GM12878 (cell line): Measurements from ENCODE around the gene DPPA5. TPM values are rescaled to one million over a fixed set of nuclear protein-coding genes. Genes with fewer than 3 reads are reported as not detected.
"Not testable (repeated sequence)": the region's sequence is repeated elsewhere in the genome, so short reads cannot be mapped to it uniquely, and the experiment has no call there.

Source experiments
- ATAC-seq: fragments of 200-7000 bp; cut with Tn5 transposase; 3 replicates; pipeline ENCODE4 v1.9.1; 2020; ENCODE audit warnings: mild to moderate bottlenecking, moderate library complexity
- BruUV-seq: library from RNA; stranded (reverse); fragments of 400-500 nt; replicated peaks from 2 replicates; lab custom pipeline; 2021; lab: Mats Ljungman, UMichigan
- CTCF ChIA-PET: fragments of 300-600 bp; sonication (Branson Sonifier 250); formaldehyde crosslinking; extraction: SDS; loops from one replicate; lab custom pipeline; 2021; ENCODE audit warnings: inconsistent platforms; lab: Yijun Ruan, JAX
- POLR2A ChIA-PET: fragments of 350-600 bp; formaldehyde crosslinking; extraction: SDS; loops from one replicate; lab custom pipeline; 2021; ENCODE audit warnings: inconsistent platforms; lab: Charles Lee
- RAD21 ChIA-PET: fragments of 300-600 bp; sonication (Branson Sonifier 250); formaldehyde crosslinking; loops from one replicate; lab custom pipeline; 2023; ENCODE audit warnings: antibody characterized with exemption; ENCODE audit not compliant: unreplicated experiment; lab: Charles Lee
- SMC1A ChIA-PET: fragments of 300-600 bp; sonication (Branson Sonifier 250); formaldehyde crosslinking; loops from one replicate; lab custom pipeline; 2023; ENCODE audit not compliant: unreplicated experiment, uncharacterized antibody; lab: Charles Lee
- DNase-seq: peaks from one replicate; pipeline ENCODE4 v3.0.0-alpha.2; 2011; ENCODE audit warnings: low read depth, low spot score
- FAIRE-seq: peaks from 3 replicates; lab custom pipeline; 2011; peaks lifted over from hg19 to GRCh38; lab: Jason Lieb, UNC
- H2AFZ ChIP-seq: 2 replicates; pipeline ENCODE4 v1.6.0; 2011; ENCODE audit warnings: low read depth, low read length, control low read depth; ENCODE audit not compliant: control insufficient read depth
- H3K27ac ChIP-seq: 2 replicates; pipeline ENCODE4 v1.5.1; 2011; ENCODE audit warnings: control low read depth; ENCODE audit not compliant: control insufficient read depth, insufficient read depth
- H3K27me3 ChIP-seq, 2 experiments: replicated peaks in 1 of 2; 2 replicates each; pipeline versions ENCODE4 v1.6.0 to v1.6.1; 2011; ENCODE audit warnings: low read length in 1 of 2; ENCODE audit not compliant: control insufficient read depth in 2 of 2, insufficient read depth in 2 of 2
- H3K36me3 ChIP-seq, 2 experiments: 2 replicates each; pipeline ENCODE4 v1.5.1; 2011; ENCODE audit warnings: low read length in 1 of 2; ENCODE audit not compliant: control insufficient read depth in 2 of 2, insufficient read depth in 2 of 2
- H3K4me1 ChIP-seq: 2 replicates; pipeline ENCODE4 v1.6.1; 2011; ENCODE audit warnings: mild to moderate bottlenecking, low read length, moderate library complexity, mixed read lengths; ENCODE audit not compliant: control insufficient read depth, insufficient read depth
- H3K4me2 ChIP-seq: 2 replicates; pipeline ENCODE4 v1.6.0; 2011; ENCODE audit warnings: control low read depth; ENCODE audit not compliant: control insufficient read depth, insufficient read depth
- H3K4me3 ChIP-seq: fragments of 200-600 bp; sonication (generic); 2 replicates; pipeline ENCODE4 v1.5.1; 2016
- H3K79me2 ChIP-seq: 2 replicates; pipeline ENCODE4 v1.6.0; 2011; ENCODE audit warnings: low read length; ENCODE audit not compliant: control insufficient read depth, insufficient read depth
- H3K9ac ChIP-seq: 2 replicates; pipeline ENCODE4 v1.8.0; 2011; ENCODE audit warnings: low read length, control low read depth, mixed read lengths; ENCODE audit not compliant: control insufficient read depth, insufficient read depth
- H3K9me3 ChIP-seq: replicated peaks from 3 replicates; pipeline ENCODE4 v1.5.1; 2011; ENCODE audit warnings: mild to moderate bottlenecking, low read length; ENCODE audit not compliant: control insufficient read depth, insufficient read depth
- H4K20me1 ChIP-seq: 2 replicates; pipeline ENCODE4 v1.6.0; 2011; ENCODE audit not compliant: control insufficient read depth, insufficient read depth
- SMAD1 ChIP-seq: fragments of 450-650 bp; IDR thresholded peaks from 2 replicates; pipeline ENCODE4 v1.6.1; 2018; ENCODE audit warnings: mild to moderate bottlenecking, low read depth; ENCODE audit not compliant: partially characterized antibody
- SMAD5 ChIP-seq: IDR thresholded peaks from 2 replicates; pipeline ENCODE4 v1.6.1; 2016; ENCODE audit warnings: antibody characterized with exemption, low read depth
- WGBS: methylation state at CpG from one replicate; pipeline ENCODE4 v1.1.6; 2016; ENCODE audit warnings: low lambda C conversion rate; ENCODE audit not compliant: insufficient replicate concordance, insufficient coverage; ENCODE audit errors: missing lambda C conversion rate; 5-methylcytosine and 5-hydroxymethylcytosine counted together
- in situ Hi-C: fragments of 300-500 bp; cut with MboI; formaldehyde crosslinking; loops from 9 replicates; pipeline ENCODE4 v1.14.3; 2018; ENCODE audit warnings: mixed read lengths
- intact Hi-C: fragments of 100-400 bp; cut with micrococcal nuclease; formaldehyde crosslinking; loops from one replicate; pipeline ENCODE4 v1.14.2; 2022; ENCODE audit not compliant: unreplicated experiment
- polyA plus RNA-seq, 11 experiments: library from polyadenylated mRNA; depleted of rRNA in 4 of 11; unstranded in 6 of 11; stranded (reverse) in 5 of 11; fragments of >200 nt; fragmentation: Nextera tagmentation in 4 of 11; fragmentation: Illumina TruSeq in 1 of 11; extraction: Ambion mirVana in 4 of 11; extraction: Trizol in 1 of 11; gene quantifications; 1 replicate in 1 of 11; 2 replicates in 10 of 11; pipeline versions ENCODE4 v1.2.1 to v1.2.3, GENCODE V29; 2011 to 2016; ENCODE audit warnings: inconsistent platforms in 2 of 11, missing spikeins in 2 of 11, low read depth in 1 of 11
- total RNA-seq, 4 experiments: library from RNA; depleted of rRNA in 3 of 4; stranded (reverse); fragments of >200 nt in 3 of 4; fragmentation: Illumina TruSeq in 1 of 4; extraction: Trizol in 1 of 4; gene quantifications; 2 replicates each; pipeline versions ENCODE4 v1.2.1 to v1.2.3, GENCODE V29; 2013 to 2021

Gene DPPA5
- total and polyA plus RNA-seq, 10 of the 15 experiments (the other 5 are each of a cell fraction or from before 2014, with no cell fraction given) = not detected

- H4K20me1 ChIP-seq, H3K9ac ChIP-seq, CTCF ChIA-PET, H3K27me3 ChIP-seq, H3K9me3 ChIP-seq, H3K79me2 ChIP-seq, in situ Hi-C loops, intact Hi-C loops, POLR2A ChIA-PET, H3K4me3 ChIP-seq, H3K27ac ChIP-seq, H3K4me1 ChIP-seq, H2AFZ ChIP-seq, H3K36me3 ChIP-seq: not testable (repeated sequence)
- 52% methylated on average over 4 of the region's 4 CpGs for WGBS
- peak; percentile 30 for TF ChIP-seq SMAD1
- TF ChIP-seq, all 136 proteins: peak for 1; not testable (repeated sequence) for 135
- DNase-seq, ATAC-seq, RAD21 ChIA-PET, BruUV-seq, H3K4me2 ChIP-seq, FAIRE-seq, SMC1A ChIA-PET: not testable (repeated sequence)
Observed at GRCh38 chr6:73392188-73392587, 38.1 kb upstream of the DPPA5 start.

DNA sequence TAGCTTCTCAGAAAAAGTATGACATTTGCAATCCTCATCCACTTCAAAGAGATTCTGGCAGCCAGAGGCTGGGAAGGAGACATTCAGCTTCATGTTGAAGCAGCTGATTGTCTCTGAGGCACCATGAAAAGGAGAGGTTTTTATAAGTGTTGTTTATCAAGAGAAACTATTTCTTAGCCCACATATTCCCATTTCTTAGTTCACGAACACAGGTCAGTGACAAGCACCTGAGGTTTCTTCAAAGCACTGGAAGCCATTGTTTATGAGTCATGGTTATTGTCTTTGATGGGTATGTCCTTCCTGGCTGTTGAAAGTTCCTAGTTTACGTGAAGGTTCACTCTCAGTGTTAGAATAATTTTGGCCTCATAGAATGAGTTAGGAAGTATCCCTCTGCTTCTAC lies 37.6 kb upstream of the DPPA5 start:
- ChIA-PET RAD21 (no interaction called here), CTCF (no interaction called here), SMC1A (no interaction called here), POLR2A (no interaction called here)
- H3K27me3 ChIP-seq = no peaks in the 10 kb centered on the region
- no peaks in the 10 kb centered on the region for H3K9me3 ChIP-seq
- H2AFZ ChIP-seq = no peak overlapping the region
- no peaks in the 10 kb centered on the region for H3K36me3 ChIP-seq
- no peaks in the 10 kb centered on the region for H4K20me1 ChIP-seq
- in situ Hi-C loops (no loop called here), intact Hi-C loops (no loop called here)
- no TSS peak for BruUV-seq
- H3K4me3 ChIP-seq = no peak overlapping the region
- DNase-seq (no peak), FAIRE-seq (no peak), ATAC-seq (no peak)
- WGBS = 89% methylated on average over 2 of the region's 2 CpGs
- TF ChIP-seq SMAD5 = no peak
- no peaks in the 10 kb centered on the region for H3K4me1 ChIP-seq
- H3K9ac ChIP-seq = no peak overlapping the region
- H3K27ac ChIP-seq = no peak overlapping the region
- H3K4me2 ChIP-seq = no peak overlapping the region
- H3K79me2 ChIP-seq = no peaks in the 10 kb centered on the region
